ENCODE data around the gene GPR15LG.
A peak's percentile ranks its signal among the peaks of the same experiment; 100 is the strongest.

Gene GPR15LG

DNA sequence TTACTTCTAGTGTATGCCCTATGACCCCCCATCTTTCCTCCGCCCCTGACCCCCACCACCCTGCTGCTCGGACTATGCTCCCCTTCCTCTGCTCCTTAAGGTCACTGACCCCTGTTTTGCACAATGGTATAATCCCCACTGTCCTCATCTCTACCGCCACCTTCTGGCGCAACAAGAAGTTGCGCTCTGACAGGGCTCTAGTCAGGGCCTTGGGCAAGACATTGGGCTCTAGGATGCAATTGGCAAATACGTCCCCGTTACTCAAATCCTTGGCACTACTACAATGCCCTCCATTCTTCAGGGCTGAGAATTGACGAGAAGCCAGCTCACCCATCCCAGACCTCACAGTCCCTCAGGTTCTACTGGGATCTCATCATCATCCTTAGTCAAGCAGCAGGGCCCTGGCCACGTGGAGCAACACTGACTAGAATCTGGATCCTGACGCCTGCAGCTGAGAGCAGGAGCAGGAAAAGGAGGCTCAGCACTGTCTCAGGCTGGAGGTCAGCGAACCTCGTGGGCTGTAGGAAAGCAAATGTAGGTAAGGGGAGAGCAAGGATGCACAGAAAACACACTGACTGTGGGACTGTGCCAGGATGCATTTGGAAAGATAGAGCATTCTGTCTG lies 41.1 kb downstream of the GPR15LG start:
- DNase-seq (ENCODE audit: low spot score): peak; percentile 14

DNA sequence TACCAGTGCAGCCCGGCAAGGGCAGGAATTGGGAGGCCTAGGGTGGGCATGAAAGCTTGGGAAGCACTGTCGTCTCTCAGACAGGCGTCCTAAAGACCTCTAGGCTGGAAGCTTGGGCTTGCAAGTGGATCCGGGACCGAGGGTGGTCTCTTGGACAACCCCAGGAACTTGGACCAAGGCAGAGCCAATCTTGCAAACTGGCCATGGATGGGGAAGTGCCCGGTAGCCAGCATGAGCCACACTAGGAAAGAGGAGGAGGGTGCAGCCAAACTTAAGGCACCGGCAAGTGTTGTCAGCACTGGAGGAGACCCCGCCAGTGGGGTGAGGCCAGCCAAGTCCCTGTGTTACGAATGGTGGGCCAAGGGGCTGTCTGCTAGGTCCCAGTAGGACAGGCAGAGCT lies 43.2 kb downstream of the GPR15LG start:
- no peak for DNase-seq (ENCODE audit: low spot score)

- no peak for DNase-seq (ENCODE audit: low spot score)
Observed at GRCh38 chr10:84217746-84218145, 44.1 kb downstream of the GPR15LG start.

DNA sequence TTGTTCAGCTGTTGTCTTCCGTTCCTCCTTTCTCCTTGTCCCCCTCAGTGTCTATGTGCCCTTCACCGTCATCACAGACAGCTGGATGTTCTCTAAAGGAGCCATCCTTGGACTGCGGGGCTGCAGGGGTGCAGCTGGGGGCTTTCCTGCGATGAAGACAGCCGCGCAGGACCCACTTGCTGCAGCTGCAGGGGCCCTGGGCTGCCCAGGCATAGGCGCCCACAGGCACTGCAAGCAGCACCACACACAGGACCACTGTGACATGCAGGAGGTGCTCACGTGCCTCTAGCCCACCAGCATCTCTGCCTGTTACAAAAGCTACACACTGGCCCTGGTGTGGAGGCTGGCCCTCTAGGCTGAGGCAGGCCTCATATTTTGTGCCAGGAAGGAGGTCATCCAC lies 48.3 kb downstream of the GPR15LG start:
- no peak for DNase-seq (ENCODE audit: low spot score)

DNA sequence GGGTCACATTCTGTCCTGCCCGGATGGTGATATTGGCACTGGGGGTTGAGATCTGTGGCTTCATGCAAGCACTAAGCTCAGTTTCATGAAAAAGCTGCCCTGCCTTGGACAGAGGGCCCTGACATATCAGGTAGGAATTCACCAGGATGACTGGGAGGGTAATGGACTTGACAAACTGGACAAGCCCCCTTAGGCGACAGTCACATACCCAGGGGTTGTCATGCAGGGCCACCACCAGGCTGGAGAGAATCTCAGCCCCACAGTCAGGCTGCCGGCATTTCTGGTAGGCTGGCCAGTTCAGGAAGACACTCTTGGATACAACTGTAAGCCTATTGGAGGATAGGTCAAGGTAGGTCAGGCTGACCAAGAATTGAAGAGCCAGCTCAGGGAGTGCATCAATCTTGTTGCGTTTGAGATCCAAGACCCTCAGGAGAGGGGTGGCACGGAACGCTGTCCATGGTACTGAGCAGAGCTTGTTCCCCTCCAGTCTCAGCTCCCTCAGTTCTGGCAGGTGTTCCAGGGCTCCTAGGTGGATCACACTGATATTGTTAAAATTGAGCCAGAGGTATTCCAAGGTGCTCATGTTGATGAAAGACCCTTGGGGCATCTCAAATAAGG lies 50.9 kb downstream of the GPR15LG start:
- no peak for DNase-seq (ENCODE audit: low spot score)

DNA sequence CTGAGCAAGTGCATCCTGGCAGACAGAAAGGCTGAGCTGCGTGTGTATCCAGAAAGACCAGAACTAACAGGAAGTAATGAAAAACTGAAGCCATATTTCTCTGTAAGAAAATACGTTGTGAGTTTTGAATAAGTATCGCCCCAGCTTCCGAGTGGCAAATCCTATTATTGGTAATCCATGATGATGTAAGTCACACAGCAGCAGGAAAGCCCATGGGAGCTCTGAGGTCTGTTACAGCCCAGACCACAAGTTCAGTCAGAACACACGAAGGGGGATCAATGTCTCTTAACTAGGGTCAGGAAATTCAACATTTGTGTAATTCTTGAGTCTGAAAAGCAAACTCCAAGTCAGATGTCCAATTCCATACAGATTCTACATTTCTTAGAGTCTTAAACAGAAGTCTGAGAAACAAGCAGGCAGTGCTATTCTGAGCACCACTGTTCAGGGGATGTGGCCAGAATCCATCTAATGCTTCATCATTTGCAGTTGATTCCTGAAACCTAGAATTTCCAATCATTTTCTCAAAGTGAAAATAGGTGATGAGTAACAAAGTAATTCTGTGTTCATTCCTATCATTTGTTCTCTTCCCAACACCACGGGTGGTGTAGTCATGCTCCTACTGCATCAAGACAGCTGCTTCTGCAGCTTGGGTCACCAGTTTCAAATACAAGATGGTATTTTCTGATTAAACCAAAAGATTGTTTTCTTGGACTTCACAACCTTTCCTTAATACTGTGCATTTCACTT lies 52.0 kb downstream of the GPR15LG start, which contains the start of gene LRIT2:
TSS of gene LRIT2 (minus strand) at position 118 of the 747 bp plus-strand sequence. CDS start at position 94, 24 bp downstream.
- no peak for DNase-seq (ENCODE audit: low spot score)

DNA sequence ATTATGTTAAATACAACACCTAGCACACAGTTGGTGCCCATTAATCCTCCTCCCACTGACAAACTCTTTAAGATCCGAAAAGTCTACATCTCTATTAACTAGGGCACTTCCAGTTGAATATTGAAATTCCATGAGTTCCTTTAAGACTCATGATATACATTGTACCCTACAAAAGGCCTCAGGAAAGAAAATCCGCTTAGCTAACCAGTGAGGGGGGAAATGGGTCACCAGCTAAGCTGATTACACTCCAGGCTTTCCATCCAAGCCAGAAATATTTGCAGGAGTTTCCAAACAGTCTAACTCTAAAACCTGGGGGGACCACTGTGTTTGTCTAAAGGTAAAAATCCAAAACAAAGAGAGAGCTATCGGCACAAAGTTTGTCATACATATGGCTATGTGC lies 53.0 kb downstream of the GPR15LG start:
- DNase-seq (ENCODE audit: low spot score): no peak

DNA sequence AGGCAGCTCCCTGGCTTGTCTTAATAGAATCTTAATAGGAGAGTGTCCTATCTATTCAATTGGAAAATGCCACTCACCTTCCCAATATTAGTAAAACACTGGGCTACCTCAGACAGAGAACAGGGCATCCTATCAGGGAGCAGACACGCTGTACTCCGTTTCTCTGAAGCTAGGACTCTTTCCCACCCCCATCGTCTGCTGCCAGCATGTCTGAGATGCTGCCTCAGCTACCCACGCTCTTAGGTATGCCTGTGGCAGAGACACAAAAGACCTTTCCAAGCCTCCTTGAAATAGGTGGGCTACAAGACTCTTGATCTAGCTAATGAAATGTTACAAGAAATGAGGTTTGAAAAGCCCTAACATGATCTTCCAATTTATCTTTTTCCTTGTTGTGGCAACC lies 54.2 kb downstream of the GPR15LG start:
- DNase-seq (ENCODE audit: low spot score): no peak

DNA sequence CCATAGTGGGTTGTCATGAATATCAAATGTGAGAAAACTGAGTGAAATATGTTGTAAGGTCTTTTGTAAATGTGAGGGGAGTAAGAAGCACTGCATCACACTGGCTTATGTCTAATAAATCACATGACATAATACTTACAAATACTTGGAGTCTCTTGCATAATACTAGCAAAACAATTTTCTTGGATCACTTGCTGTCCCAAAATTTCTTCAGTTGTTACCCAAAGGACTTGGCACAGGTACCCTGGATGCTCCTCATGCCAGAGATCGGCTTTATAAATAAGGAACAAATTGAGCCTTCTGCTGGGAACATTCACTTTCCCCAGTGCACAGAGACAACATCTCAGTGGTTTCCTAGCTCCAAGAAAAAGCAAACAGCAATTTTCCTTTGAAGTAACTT lies 56.8 kb downstream of the GPR15LG start:
- no peak for DNase-seq (ENCODE audit: low spot score)

DNA sequence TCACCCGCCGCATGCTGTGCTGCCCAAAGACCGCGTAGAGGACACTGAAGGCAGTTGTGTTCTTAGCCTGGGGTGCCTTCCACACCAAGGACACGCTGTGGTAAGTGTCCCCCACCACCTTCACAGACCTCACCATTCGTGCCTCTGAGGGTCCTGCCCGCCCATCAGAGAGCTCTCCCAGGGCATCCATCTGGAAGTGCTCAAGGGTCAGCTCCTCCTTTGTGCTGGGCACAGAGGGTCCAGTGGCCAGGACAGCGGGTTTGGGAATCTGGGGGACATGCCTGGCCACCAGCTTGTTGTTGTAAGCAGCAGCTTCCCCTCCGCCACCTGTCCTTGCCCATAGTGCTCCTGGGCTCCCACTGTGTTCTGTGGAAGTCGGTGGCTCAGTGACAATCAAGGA lies 58.8 kb downstream of the GPR15LG start:
- DNase-seq (ENCODE audit: low spot score): no peak

DNA sequence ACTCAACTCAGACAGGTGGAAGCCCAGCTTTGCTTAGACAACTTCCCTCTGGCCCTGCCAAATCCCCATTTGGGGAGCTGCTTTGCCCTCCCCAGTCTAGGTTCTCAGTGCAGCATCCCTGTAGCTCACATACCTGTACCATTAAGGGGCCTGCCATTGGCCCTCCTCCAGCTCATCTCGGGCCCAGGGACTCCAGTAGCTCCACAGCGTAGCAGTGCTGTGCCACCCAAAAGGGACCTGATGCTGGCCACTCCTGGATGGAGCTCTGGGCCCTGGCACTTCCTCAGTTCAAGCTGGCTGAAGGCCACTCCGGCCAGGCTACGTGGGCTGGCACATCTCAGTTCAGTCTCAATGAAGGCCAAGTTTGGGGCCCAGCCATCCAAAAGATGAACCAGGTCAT lies 60.3 kb downstream of the GPR15LG start:
- no peak for DNase-seq (ENCODE audit: low spot score)

DNA sequence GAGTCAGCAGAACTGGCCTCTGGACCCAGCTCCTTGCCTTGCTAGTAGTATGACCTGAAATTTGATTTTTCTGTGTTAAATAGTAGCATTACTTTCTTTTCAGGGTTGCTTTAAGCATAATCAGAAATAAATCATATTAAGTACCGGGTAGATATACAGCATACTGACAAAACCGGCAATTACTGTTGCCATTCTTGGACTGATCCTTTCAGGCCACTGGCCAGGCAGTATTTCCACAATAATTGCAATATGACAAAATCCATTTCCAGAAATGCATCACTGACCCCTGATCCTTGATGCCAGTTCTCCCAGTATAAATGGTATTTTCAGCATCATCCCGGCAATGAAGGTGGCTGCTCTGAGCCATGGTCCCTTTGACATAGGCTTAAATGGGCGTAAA lies 60.9 kb downstream of the GPR15LG start:
- no peak for DNase-seq (ENCODE audit: low spot score)

Data from CD4-positive, alpha-beta T cell treated with Interleukin-6 at 100 ng/mL for 8 hours (primary cell).